ENCODE measurements around the gene SERPINA3. TPM values are rescaled to one million over a fixed set of nuclear protein-coding genes. Genes with fewer than 3 reads are reported as not detected.
A peak's percentile ranks its signal among the peaks of the same experiment; 100 is the strongest.

The SERPINA3 gene
- total RNA-seq, 1 donor = 5.1 TPM

GRCh38 chr14:94660306-94660946 lies 48.2 kb downstream of the SERPINA3 start:
- Histone ChIP-seq H3K79me2 (ENCODE audit: insufficient read depth, low read length) (no peaks in the 10 kb centered on the region), H3K27ac (ENCODE audit: low read depth, low read length) (peak overlapping the region; percentile 68), H3K4me3 (ENCODE audit: insufficient read depth, low read length) (no peak overlapping the region), H3K27me3 (ENCODE audit: insufficient read depth, low read length) (no peaks in the 10 kb centered on the region), H4K20me1 (ENCODE audit: insufficient read depth, low read length) (no peaks in the 10 kb centered on the region), H3K4me1 (ENCODE audit: insufficient read depth, low read length) (peaks cover 36% of the 10 kb centered on the region), H3K9me3 (ENCODE audit: low read depth, low read length) (no peaks in the 10 kb centered on the region), H3K36me3 (ENCODE audit: insufficient read depth, low read length) (no peaks in the 10 kb centered on the region), H3K4me2 (ENCODE audit: insufficient read depth, low read length) (peak overlapping the region; percentile 28), H2AFZ (ENCODE audit: low read length) (peak overlapping the region; percentile 72)
- TF ChIP-seq CTCF (IDR thresholded peaks at IDR 0.05; ENCODE audit: extremely low read depth, low read depth, low read length) = no peak
- no peak for DNase-seq (ENCODE audit: insufficient read length, low spot score, missing footprints)

GRCh38 chr14:94663538-94663937 lies 51.3 kb downstream of the SERPINA3 start:
- H3K79me2 ChIP-seq (ENCODE audit: insufficient read depth, low read length) = no peaks in the 10 kb centered on the region

GRCh38 chr14:94663965-94664704 lies 51.9 kb downstream of the SERPINA3 start:
- Histone ChIP-seq H3K4me2 (ENCODE audit: insufficient read depth, low read length) (peak overlapping the region; percentile 56), H4K20me1 (ENCODE audit: insufficient read depth, low read length) (no peaks in the 10 kb centered on the region), H3K79me2 (ENCODE audit: insufficient read depth, low read length) (no peaks in the 10 kb centered on the region), H3K4me1 (ENCODE audit: insufficient read depth, low read length) (peaks cover 39% of the 10 kb centered on the region), H2AFZ (ENCODE audit: low read length) (peak overlapping the region; percentile 57), H3K9me3 (ENCODE audit: low read depth, low read length) (no peaks in the 10 kb centered on the region), H3K4me3 (ENCODE audit: insufficient read depth, low read length) (no peak overlapping the region), H3K27me3 (ENCODE audit: insufficient read depth, low read length) (no peaks in the 10 kb centered on the region), H3K36me3 (ENCODE audit: insufficient read depth, low read length) (no peaks in the 10 kb centered on the region), H3K27ac (ENCODE audit: low read depth, low read length) (peak overlapping the region; percentile 75)
- no peak for DNase-seq (ENCODE audit: insufficient read length, low spot score, missing footprints)
- no peak for TF ChIP-seq CTCF (IDR thresholded peaks at IDR 0.05; ENCODE audit: extremely low read depth, low read depth, low read length)

More at GRCh38 chr14:94663538-94663937, 51.3 kb downstream of the SERPINA3 start:
- no peaks in the 10 kb centered on the region for H4K20me1 ChIP-seq (ENCODE audit: insufficient read depth, low read length)
- peaks cover 39% of the 10 kb centered on the region for H3K4me1 ChIP-seq (ENCODE audit: insufficient read depth, low read length)
- no peak for DNase-seq (ENCODE audit: insufficient read length, low spot score, missing footprints)
- no peaks in the 10 kb centered on the region for H3K9me3 ChIP-seq (ENCODE audit: low read depth, low read length)
- no peak overlapping the region for H3K4me2 ChIP-seq (ENCODE audit: insufficient read depth, low read length)
- H3K27me3 ChIP-seq (ENCODE audit: insufficient read depth, low read length) = no peaks in the 10 kb centered on the region
- no peak overlapping the region for H2AFZ ChIP-seq (ENCODE audit: low read length)
- no peak overlapping the region for H3K4me3 ChIP-seq (ENCODE audit: insufficient read depth, low read length)
- no peak for TF ChIP-seq CTCF (IDR thresholded peaks at IDR 0.05; ENCODE audit: extremely low read depth, low read depth, low read length)
- H3K27ac ChIP-seq (ENCODE audit: low read depth, low read length) = peak overlapping the region; percentile 75
- no peaks in the 10 kb centered on the region for H3K36me3 ChIP-seq (ENCODE audit: insufficient read depth, low read length)

- peak overlapping the region; percentile 75 for H3K27ac ChIP-seq (ENCODE audit: low read depth, low read length)
- no peaks in the 10 kb centered on the region for H3K36me3 ChIP-seq (ENCODE audit: insufficient read depth, low read length)
- no peak for TF ChIP-seq CTCF (IDR thresholded peaks at IDR 0.05; ENCODE audit: extremely low read depth, low read depth, low read length)
- H3K4me3 ChIP-seq (ENCODE audit: insufficient read depth, low read length) = no peak overlapping the region
- H3K4me1 ChIP-seq (ENCODE audit: insufficient read depth, low read length) = peaks cover 31% of the 10 kb centered on the region
- no peaks in the 10 kb centered on the region for H3K9me3 ChIP-seq (ENCODE audit: low read depth, low read length)
- no peak overlapping the region for H2AFZ ChIP-seq (ENCODE audit: low read length)
- no peaks in the 10 kb centered on the region for H3K27me3 ChIP-seq (ENCODE audit: insufficient read depth, low read length)
- no peaks in the 10 kb centered on the region for H4K20me1 ChIP-seq (ENCODE audit: insufficient read depth, low read length)
- H3K4me2 ChIP-seq (ENCODE audit: insufficient read depth, low read length) = peak overlapping the region; percentile 56
- DNase-seq (ENCODE audit: insufficient read length, low spot score, missing footprints) = peak; percentile 92
- no peaks in the 10 kb centered on the region for H3K79me2 ChIP-seq (ENCODE audit: insufficient read depth, low read length)
Measured at GRCh38 chr14:94665121-94665520, 52.9 kb downstream of the SERPINA3 start.
